A673 (cell line): ENCODE measurements around the gene ANKRD18B. TPM values are rescaled to one million over a fixed set of nuclear protein-coding genes. Genes with fewer than 3 reads are reported as not detected.
"Not testable (repeated sequence)": the region's sequence is repeated elsewhere in the genome, so short reads cannot be mapped to it uniquely, and the experiment has no call there.

Experiments used
- Bru-seq: library from RNA; stranded (reverse); fragments of 400-500 nt; gene quantifications from one replicate; lab custom pipeline; 2021; lab: Mats Ljungman, UMichigan
- BruChase-seq, 2 experiments: library from RNA; stranded (reverse); fragments of 400-500 nt; gene quantifications; one replicate each; lab custom pipeline; 2021; lab: Mats Ljungman, UMichigan
- BruUV-seq: library from RNA; stranded (reverse); fragments of 400-500 nt; replicated peaks from 2 replicates; lab custom pipeline; 2021; lab: Mats Ljungman, UMichigan
- CTCF ChIA-PET: fragments of 300-600 bp; sonication (Branson Sonifier 250); formaldehyde crosslinking; loops from one replicate; lab custom pipeline; 2022; ENCODE audit warnings: antibody characterized with exemption; lab: Charles Lee
- POLR2A ChIA-PET: fragments of 300-600 bp; sonication (Branson Sonifier 250); formaldehyde crosslinking; loops from one replicate; lab custom pipeline; 2022; ENCODE audit warnings: antibody characterized with exemption; ENCODE audit not compliant: low non-redundant PET; lab: Charles Lee
- DNase-seq: peaks from one replicate; pipeline ENCODE4 v3.0.0-alpha.2; 2015; ENCODE audit warnings: low spot score
- H3K27ac ChIP-seq: fragments of 200-600 bp; sonication (generic); 2 replicates; pipeline ENCODE4 v1.5.1; 2016; ENCODE audit warnings: mixed run types, low read depth, mild to moderate bottlenecking, mixed read lengths, antibody characterized with exemption, low read length; ENCODE audit not compliant: poor library complexity, severe bottlenecking
- H3K27me3 ChIP-seq: fragments of 200-600 bp; sonication (generic); replicated peaks from 2 replicates; pipeline ENCODE4 v1.6.1; 2017; ENCODE audit warnings: mixed run types, low read depth, mild to moderate bottlenecking, mixed read lengths, antibody characterized with exemption, low read length; ENCODE audit not compliant: insufficient read depth, poor library complexity
- H3K36me3 ChIP-seq: fragments of 200-600 bp; sonication (generic); 2 replicates; pipeline ENCODE4 v1.6.1; 2016; ENCODE audit warnings: mixed run types, mild to moderate bottlenecking, mixed read lengths, antibody characterized with exemption, low read length; ENCODE audit not compliant: insufficient read depth, poor library complexity, severe bottlenecking
- H3K4me1 ChIP-seq: fragments of 200-600 bp; sonication (generic); 2 replicates; pipeline ENCODE4 v1.6.1; 2017; ENCODE audit warnings: mixed run types, mild to moderate bottlenecking, mixed read lengths, antibody characterized with exemption, low read length; ENCODE audit not compliant: insufficient read depth, poor library complexity, severe bottlenecking
- H3K4me3 ChIP-seq: fragments of 200-600 bp; sonication (generic); 2 replicates; pipeline ENCODE4 v1.5.1; 2016; ENCODE audit warnings: low read depth, mixed run types, mild to moderate bottlenecking, mixed read lengths, low read length; ENCODE audit not compliant: poor library complexity, severe bottlenecking
- H3K9me3 ChIP-seq: fragments of 200-600 bp; sonication (generic); 2 replicates; pipeline ENCODE4 v1.6.1; 2016; ENCODE audit warnings: mixed run types, low read depth, mild to moderate bottlenecking, mixed read lengths, antibody characterized with exemption, low read length; ENCODE audit not compliant: poor library complexity, severe bottlenecking
- CTCF ChIP-seq: fragments of 300-800, 200-600 bp; sonication (generic); conservative IDR thresholded peaks from 2 replicates; pipeline ENCODE4 v1.5.1; 2017; ENCODE audit warnings: low read depth, mild to moderate bottlenecking, antibody characterized with exemption, low read length, moderate library complexity, mixed read lengths
- EZH2 ChIP-seq: fragments of 200-600 bp; sonication (generic); IDR thresholded peaks from 2 replicates; pipeline ENCODE4 v1.6.1; 2017; ENCODE audit warnings: borderline replicate concordance, low read depth, mild to moderate bottlenecking, mixed read lengths, antibody characterized with exemption, low read length; ENCODE audit not compliant: poor library complexity, severe bottlenecking
- intact Hi-C: fragments of 100-400 bp; cut with micrococcal nuclease; formaldehyde crosslinking; loops from one replicate; pipeline ENCODE4 v1.10.0; 2022; ENCODE audit not compliant: unreplicated experiment
- long read RNA-seq: library from polyadenylated mRNA; stranded (forward); transcript quantifications from one replicate; pipeline ENCODE4 v2.0.0, GENCODE V29; 2022
- total RNA-seq: library from RNA; stranded (reverse); gene quantifications from 2 replicates; pipeline ENCODE4 v1.2.3, GENCODE V29; 2021

Gene ANKRD18B
- total RNA-seq (not detected in 2 replicates), Bru-seq, nascent RNA (percentile 9 among the genes with signal in this experiment), BruChase-seq, experiment 1, labeled RNA remaining after a 2-hour chase (percentile 8 among the genes with signal in this experiment), BruChase-seq, experiment 2, labeled RNA remaining after a 6-hour chase (percentile 9 among the genes with signal in this experiment)
- long read RNA-seq: 0 reads

GRCh38 chr9:33523397-33524305, at the start of gene ANKRD18B:
Gene ANKRD18B, plus strand, starts transcription at chr9:33524251. Its CDS starts 239 bp downstream, at chr9:33524490.
- intact Hi-C loops: not testable (repeated sequence)

GRCh38 chr9:33475357-33475756, 48.7 kb upstream of the ANKRD18B start:
- no peak for DNase-seq
- intact Hi-C loops: no loop called here
- H3K4me3 ChIP-seq: no peak overlapping the region
- ChIA-PET POLR2A (interaction anchor here (0.5 kb wide), 1 partner anchor 42 kb away, joined by 3 read pairs; no protein-coding TSS in a partner anchor), CTCF (no interaction called here)
- no peaks in the 10 kb centered on the region for H3K9me3 ChIP-seq
- no peaks in the 10 kb centered on the region for H3K4me1 ChIP-seq
- H3K27ac ChIP-seq: no peak overlapping the region
- peaks cover 6% of the 10 kb centered on the region for H3K36me3 ChIP-seq
- BruUV-seq: no TSS peak
- TF ChIP-seq CTCF: no peak
- TF ChIP-seq EZH2: no peak
- H3K27me3 ChIP-seq: no peaks in the 10 kb centered on the region

More at GRCh38 chr9:33523397-33524305, at the start of gene ANKRD18B:
- H3K27ac ChIP-seq, CTCF ChIA-PET, H3K9me3 ChIP-seq, POLR2A ChIA-PET, H3K36me3 ChIP-seq, BruUV-seq, H3K4me1 ChIP-seq: not testable (repeated sequence)
- H3K27me3 ChIP-seq: peaks cover 68% of the 10 kb centered on the region
- H3K4me3 ChIP-seq: peak within 1 kb of the TSS; percentile 25
- peak; percentile 50 for DNase-seq

- Histone ChIP-seq H3K4me1 (no peaks in the 10 kb centered on the region), H3K4me3 (no peak overlapping the region), H3K9me3 (no peaks in the 10 kb centered on the region), H3K27me3 (no peaks in the 10 kb centered on the region), H3K27ac (no peak overlapping the region), H3K36me3 (peaks cover 6% of the 10 kb centered on the region)
- CTCF ChIA-PET: no interaction called here
- POLR2A ChIA-PET: no interaction called here
- intact Hi-C loops: no loop called here
- TF ChIP-seq CTCF (no peak), EZH2 (no peak)
- DNase-seq: no peak
- no TSS peak for BruUV-seq
Measured at GRCh38 chr9:33476503-33476902, 47.5 kb upstream of the ANKRD18B start.
